Thyroid gland (tissue), 4 donors: Measurements from ENCODE around the gene DNAJC22. TPM values are rescaled to one million over a fixed set of nuclear protein-coding genes. Genes with fewer than 3 reads are reported as not detected.

Experiments used
- DNase-seq, 2 donors: peaks; one replicate each; pipeline ENCODE4 v3.0.0-alpha.2; 2019
- H3K27ac ChIP-seq, 3 donors: fragments of 200-600 bp; sonication (generic); 1 replicate in 2 of 3; 2 replicates in 1 of 3; pipeline ENCODE4 v1.5.1; 2016 to 2019; ENCODE audit warnings: mild to moderate bottlenecking in 1 of 3, moderate library complexity in 1 of 3
- H3K27me3 ChIP-seq: fragments of 200-600 bp; sonication (generic); one replicate; pipeline ENCODE4 v1.5.1; 2019
- H3K36me3 ChIP-seq, 2 donors: fragments of 200-600 bp; sonication (generic); one replicate each; pipeline ENCODE4 v1.5.1; 2016 to 2019
- H3K4me1 ChIP-seq, 2 donors: fragments of 200-600 bp; sonication (generic); one replicate each; pipeline ENCODE4 v1.5.1; 2017 to 2019
- H3K4me3 ChIP-seq, 3 donors: fragments of 200-600 bp; sonication (generic); replicated peaks in 1 of 3; 1 replicate in 2 of 3; 2 replicates in 1 of 3; pipeline ENCODE4 v1.5.1; 2016; ENCODE audit warnings: mild to moderate bottlenecking in 1 of 3
- H3K9me3 ChIP-seq: fragments of 200-600 bp; sonication (generic); one replicate; pipeline ENCODE4 v1.5.1; 2017
- CTCF ChIP-seq, 6 experiments: fragments of 200-600 bp in 3 of 6; fragments of 450-650 bp in 3 of 6; sonication (generic) in 3 of 6; IDR thresholded peaks; one replicate each; pipeline ENCODE4 v1.5.1; 2016 to 2019; ENCODE audit warnings: antibody characterized with exemption in 6 of 6, mild to moderate bottlenecking in 2 of 6, inconsistent platforms in 1 of 6, moderate library complexity in 1 of 6
- POLR2A ChIP-seq, 2 donors: fragments of 450-650 bp; IDR thresholded peaks; one replicate each; pipeline ENCODE4 v1.6.1; 2017; ENCODE audit warnings: antibody characterized with exemption in 2 of 2, mild to moderate bottlenecking in 2 of 2, moderate library complexity in 1 of 2
- WGBS, 2 donors: methylation state at CpG; one replicate each; pipeline ENCODE4 v1.1.5; 2017; 5-methylcytosine and 5-hydroxymethylcytosine counted together
- intact Hi-C: fragments of 100-400 bp; cut with DNase I; formaldehyde crosslinking; loops from one replicate; pipeline ENCODE4 v1.15.1; 2023
- total RNA-seq, 4 donors: library from RNA; depleted of rRNA; stranded (reverse); fragments of >200 nt; gene quantifications; one replicate each; pipeline ENCODE4 v1.2.3, GENCODE V29; 2016

DNAJC22 gene
- total RNA-seq, 4 donors from 2014 or later, result 10.3 to 19.5 (median 17.5) TPM

DNA sequence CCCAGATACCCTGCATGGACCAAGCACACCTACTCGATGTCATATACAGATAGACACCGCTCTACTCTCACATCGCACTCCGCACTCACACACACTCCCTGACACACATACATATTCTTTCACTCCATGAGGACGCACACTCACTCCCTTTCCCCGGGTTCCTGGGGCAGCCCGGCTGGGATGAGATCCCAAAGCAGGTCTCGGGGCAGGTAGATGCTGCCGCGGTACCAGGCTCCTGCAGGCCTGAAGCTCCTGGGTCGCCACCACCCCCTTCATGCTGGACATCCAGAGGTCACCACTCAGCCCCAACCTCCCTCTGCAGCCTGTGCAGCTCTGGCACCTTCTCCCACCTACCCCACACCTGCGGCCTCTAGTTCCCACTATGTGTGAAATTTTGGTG lies 12.0 kb upstream of the DNAJC22 start:
- TF ChIP-seq POLR2A (IDR thresholded peaks at IDR 0.05) (no peak), CTCF (IDR thresholded peaks at IDR 0.05) (no peak)
- intact Hi-C loops, result loop anchor here (5.0 kb wide), 1 partner anchor 42 kb away; no protein-coding TSS in a partner anchor
- Histone ChIP-seq H3K27me3 (peaks cover 7% of the 10 kb centered on the region), H3K9me3 (no peaks in the 10 kb centered on the region), H3K36me3 (no peaks in the 10 kb centered on the region), H3K27ac (no peak overlapping the region), H3K4me3 (no peak overlapping the region), H3K4me1 (peaks cover 3 to 35% of the 10 kb centered on the region in 2 donors)
- no peak for DNase-seq
- 71 to 75% methylated on average over 12 of the region's 12 CpGs for WGBS, 2 donors

DNA sequence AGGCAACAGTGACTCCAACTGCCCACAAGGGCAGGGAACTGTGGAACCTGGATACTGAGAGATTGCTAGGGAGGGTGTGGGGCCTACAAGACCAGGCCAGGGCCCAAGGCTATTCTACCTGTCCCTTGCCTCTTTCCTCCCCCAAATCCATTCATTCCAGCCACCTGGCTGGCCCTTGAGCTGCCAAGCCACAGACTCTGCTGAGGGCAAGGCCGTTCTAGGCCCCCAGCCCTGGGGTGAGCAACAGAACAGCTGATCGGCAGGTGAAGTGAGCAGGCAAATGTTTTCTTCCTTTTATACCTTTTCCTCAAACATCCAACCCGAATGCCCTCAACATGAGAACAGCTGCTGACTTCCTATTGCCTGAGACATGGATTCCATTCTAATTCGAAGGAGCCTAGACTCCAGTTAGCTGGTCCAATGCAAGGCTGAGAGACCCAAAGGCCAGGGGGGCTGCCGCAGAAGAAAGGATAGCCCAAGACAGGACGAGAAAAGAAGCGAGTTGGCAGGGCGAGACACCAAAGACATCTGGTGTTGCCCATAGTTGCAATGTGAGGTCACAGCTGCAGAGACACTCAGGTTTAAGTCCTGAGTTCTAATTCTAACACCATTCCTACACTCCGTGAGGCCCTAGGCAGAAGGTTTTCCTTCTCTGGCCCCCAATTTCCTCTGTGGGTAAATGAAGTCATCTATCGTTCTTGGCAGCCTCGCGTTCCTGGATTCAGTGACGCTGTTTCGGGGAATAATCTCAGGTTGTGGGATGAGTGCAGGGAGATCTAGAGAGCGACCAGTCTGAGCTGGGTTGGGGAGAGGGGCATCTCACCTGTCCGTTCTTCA lies 11.4 kb upstream of the DNAJC22 start:
- H3K27me3 ChIP-seq, result peaks cover 7% of the 10 kb centered on the region
- no peak overlapping the region for H3K27ac ChIP-seq
- 79 to 83% methylated on average over 16 of the region's 16 CpGs for WGBS, 2 donors
- no peak for DNase-seq
- no peaks in the 10 kb centered on the region for H3K36me3 ChIP-seq
- no peaks in the 10 kb centered on the region for H3K9me3 ChIP-seq
- TF ChIP-seq POLR2A (IDR thresholded peaks at IDR 0.05) (no peak), CTCF (IDR thresholded peaks at IDR 0.05) (no peak)
- intact Hi-C loops, result no loop called here
- H3K4me3 ChIP-seq, result no peak overlapping the region
- peaks cover 3 to 37% of the 10 kb centered on the region in 2 donors for H3K4me1 ChIP-seq

DNA sequence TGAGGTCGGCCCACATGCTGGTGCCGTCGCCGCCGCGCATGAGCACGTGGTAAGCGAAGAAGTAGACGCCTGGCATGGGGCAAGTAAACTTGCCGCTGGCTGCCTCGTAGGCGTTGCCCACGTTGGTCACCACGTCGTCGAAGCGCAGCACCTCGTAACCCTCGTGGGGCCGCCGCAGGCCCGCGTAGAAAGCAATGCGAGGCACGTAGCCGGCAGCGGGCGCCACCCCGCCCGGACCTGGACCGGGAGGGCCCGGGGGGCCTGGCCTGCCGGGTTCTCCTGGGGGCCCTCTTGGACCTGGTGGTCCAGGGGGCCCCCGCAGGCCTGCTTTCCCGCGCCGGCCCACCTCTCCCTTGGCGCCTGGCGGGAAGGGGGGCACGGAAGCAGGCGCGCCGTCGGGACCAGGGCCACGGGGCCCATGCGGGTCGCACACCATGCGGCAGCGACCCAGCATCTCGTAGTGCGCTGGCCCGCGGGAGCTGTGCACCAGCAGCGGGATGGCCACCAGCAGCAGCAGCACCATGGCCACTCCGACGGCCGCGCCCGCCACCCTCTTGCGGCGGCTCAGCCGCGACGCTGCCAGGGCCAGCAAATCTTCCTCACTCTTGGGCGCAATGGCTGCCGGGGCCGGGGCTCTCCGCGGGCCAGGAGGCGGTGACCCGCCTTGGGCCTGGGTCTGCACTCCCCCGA lies 10.6 kb upstream of the DNAJC22 start:
- 40 to 41% methylated on average over 8 to 12 of the region's 72 CpGs for WGBS, 2 donors

DNA sequence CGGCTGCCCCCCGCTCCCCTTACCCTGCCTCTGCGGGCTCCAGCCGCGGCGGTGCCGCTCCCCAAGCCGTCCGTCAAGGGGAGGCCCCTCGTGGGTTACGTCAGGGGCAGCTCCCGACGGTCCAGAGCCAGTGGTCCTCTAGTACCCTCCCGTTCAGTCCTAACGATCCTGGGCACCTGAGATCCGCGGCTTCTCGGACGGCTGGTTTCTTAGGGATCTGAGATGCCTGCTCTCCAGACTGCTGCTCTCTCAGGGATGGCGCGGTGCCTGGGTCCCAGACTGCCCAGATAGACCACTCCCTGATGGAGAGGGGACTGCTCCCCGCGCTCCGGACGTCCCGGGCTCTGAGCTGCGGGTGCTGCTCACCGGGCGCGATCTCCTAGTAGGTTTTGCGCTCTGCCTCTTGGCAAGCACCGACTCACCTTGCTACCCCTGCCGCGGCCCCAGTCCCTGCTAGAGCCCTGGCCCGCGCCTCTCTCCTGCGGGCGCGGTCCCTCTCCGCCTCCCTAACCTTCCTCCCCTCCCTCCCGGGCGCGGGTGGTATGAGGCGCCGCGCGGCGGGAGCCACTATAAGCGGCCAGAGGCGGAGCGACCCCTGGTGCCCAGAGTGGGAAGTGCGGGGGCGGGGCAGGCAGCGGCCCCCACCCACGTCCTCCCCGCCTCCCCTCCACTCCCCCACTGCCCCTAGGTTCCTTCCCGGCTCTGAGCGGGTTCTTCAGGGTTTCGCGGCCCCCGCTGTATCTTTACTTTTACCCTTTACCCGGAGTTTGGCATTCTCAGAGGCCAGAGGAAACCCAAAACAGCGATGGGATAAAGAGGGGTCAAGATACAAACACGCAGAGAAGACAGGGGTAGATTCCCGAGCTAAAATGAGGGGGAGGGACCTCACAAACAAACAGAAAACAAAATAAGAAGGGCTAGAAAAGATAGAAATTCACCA lies 9.8 kb upstream of the DNAJC22 start, which contains the start of gene C1QL4:
Gene C1QL4, minus strand, starts transcription at position 544 of the 940 bp plus-strand sequence. CDS start 711 bp downstream, outside the sequence.
- DNase-seq, result peak; percentile 81 to 84
- WGBS, 2 donors, result 2% methylated on average over 18 to 33 of the region's 65 CpGs
- peaks cover 3 to 33% of the 10 kb centered on the region in 2 donors for H3K4me1 ChIP-seq
- no peak within 1 kb of the TSS for H3K27ac ChIP-seq
- intact Hi-C loops, result no loop called here
- H3K27me3 ChIP-seq, result peaks cover 7% of the 10 kb centered on the region
- no peaks in the 10 kb centered on the region for H3K9me3 ChIP-seq
- peak within 1 kb of the TSS in 1 of 3 donors; percentile 27 for H3K4me3 ChIP-seq
- no peaks in the 10 kb centered on the region for H3K36me3 ChIP-seq
- TF ChIP-seq CTCF (IDR thresholded peaks at IDR 0.05) (peak; percentile 51 to 99 (median 84)), POLR2A (IDR thresholded peaks at IDR 0.05) (no peak)

More for the DNA sequence above, 10.6 kb upstream of the DNAJC22 start:
- intact Hi-C loops, result no loop called here
- Histone ChIP-seq H3K27me3 (peaks cover 7% of the 10 kb centered on the region), H3K27ac (no peak overlapping the region), H3K4me1 (peaks cover 3 to 37% of the 10 kb centered on the region in 2 donors), H3K4me3 (no peak overlapping the region), H3K36me3 (no peaks in the 10 kb centered on the region), H3K9me3 (no peaks in the 10 kb centered on the region)
- no peak for TF ChIP-seq POLR2A (IDR thresholded peaks at IDR 0.05)
- no peak for TF ChIP-seq CTCF (IDR thresholded peaks at IDR 0.05)
- no peak for DNase-seq
